Umbilical cord (tissue), 2 donors: Measurements from ENCODE around the gene ARSA. TPM values are rescaled to one million over a fixed set of nuclear protein-coding genes. Genes with fewer than 3 reads are reported as not detected.
"Not testable (repeated sequence)": the region's sequence is repeated elsewhere in the genome, so short reads cannot be mapped to it uniquely, and the experiment has no call there.

Experiments
- DNase-seq: peaks from one replicate; pipeline ENCODE4 v3.0.0-alpha.2; 2015; ENCODE audit warnings: low spot score
- total RNA-seq: library from RNA; depleted of rRNA; stranded (reverse); fragments of >200 nt; gene quantifications from one replicate; pipeline ENCODE4 v1.2.3, GENCODE V29; 2014; ENCODE audit warnings: low replicate concordance; ENCODE audit not compliant: insufficient read depth

The ARSA gene
- total RNA-seq, 1 donor from 2014 or later, result 5.8 TPM

- no peak for DNase-seq
These were observed 5.1 kb downstream of the ARSA start for GRCh38 chr22:50622723-50623327.

DNA sequence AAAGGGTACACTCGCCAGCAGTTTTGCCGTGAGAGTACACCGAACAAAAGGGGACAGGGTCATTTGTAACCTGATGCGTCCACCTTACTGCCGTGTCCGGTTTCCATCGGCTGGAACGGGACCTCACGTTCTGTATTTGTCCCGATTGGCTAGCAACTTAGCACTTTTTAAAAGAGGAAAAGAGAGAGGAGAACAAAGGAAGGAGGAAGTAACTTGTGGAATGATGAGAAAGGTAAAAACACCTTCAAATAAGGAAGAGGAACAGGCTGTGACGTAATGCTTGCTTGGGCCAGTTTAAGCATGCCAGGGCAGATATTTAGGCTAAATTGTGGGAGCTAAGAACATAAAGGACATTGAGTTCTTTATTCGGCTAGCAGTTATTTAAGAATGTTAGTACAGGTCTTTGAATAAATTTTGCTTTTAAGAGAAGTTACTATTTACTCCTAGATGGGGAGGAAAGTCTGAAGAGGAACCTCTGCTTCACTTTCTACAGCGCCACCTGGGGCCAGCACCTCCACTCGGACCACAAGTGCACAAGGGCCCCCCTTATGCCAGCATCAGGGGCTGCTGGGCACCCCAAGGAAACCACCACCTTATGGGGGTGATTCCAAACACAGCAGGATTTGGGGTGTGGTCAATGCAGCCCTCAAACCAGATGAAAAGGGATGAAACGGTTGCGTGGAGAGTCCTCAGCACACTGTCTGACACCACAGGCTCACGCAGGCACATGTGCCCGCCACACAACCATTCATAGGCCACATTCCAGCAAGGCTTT lies 5.8 kb downstream of the ARSA start:
- peak; percentile 30 for DNase-seq

- DNase-seq, result no peak
These were observed 6.5 kb downstream of the ARSA start for GRCh38 chr22:50621356-50621880.

GRCh38 chr22:50620593-50621355 lies 7.2 kb downstream of the ARSA start:
- peak; percentile 90 for DNase-seq

DNA sequence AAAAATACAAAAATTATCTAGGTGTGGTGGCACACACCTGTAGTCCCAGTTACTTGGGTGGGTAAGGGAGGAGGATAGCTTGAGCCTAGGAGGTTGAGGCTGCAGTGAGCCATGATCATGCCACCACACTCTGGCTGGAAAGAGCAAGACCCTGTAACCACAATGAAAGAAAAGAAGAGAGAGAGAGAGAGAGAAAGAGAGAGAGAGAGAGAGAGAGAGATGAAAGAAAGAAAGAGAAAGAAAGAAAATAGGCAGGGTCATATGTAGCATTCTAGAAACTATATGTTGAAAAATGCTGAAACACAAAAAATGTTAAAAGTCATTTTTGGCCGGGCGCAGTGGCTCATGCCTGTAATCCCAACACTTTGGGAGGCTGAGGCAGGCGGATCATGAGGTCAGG lies 13.7 kb downstream of the ARSA start:
- DNase-seq, result not testable (repeated sequence)

- DNase-seq, result no peak
These were observed 14.5 kb downstream of the ARSA start for GRCh38 chr22:50613291-50613981.

- DNase-seq, result no peak
These were observed 15.3 kb downstream of the ARSA start for GRCh38 chr22:50612528-50613221.

- DNase-seq, result no peak
These were observed 15.8 kb downstream of the ARSA start for GRCh38 chr22:50612168-50612527.

GRCh38 chr22:50611341-50612060 lies 16.5 kb downstream of the ARSA start:
- DNase-seq, result no peak

GRCh38 chr22:50610581-50610980 lies 17.4 kb downstream of the ARSA start:
- DNase-seq, result no peak

DNA sequence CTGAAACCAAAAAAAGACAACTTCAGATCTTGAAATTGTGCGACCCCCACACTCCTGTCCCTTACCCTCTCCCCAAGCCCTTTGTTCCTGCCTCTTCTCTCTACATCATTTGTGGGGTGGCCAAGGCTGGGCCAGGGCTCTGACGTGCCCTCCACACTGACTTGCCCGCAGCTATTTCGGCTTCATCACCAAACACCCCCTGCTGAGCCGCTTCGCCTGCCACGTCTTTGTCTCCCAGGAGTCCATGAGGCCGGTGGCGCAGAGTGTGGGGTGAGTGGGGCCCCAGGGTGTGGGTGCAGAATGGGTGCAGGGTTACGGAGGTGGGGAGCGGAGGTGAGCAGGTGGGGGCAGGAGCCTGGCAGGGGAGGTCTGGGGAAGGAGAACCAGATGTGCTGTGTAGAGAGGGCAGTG lies 17.9 kb downstream of the ARSA start:
- no peak for DNase-seq

DNA sequence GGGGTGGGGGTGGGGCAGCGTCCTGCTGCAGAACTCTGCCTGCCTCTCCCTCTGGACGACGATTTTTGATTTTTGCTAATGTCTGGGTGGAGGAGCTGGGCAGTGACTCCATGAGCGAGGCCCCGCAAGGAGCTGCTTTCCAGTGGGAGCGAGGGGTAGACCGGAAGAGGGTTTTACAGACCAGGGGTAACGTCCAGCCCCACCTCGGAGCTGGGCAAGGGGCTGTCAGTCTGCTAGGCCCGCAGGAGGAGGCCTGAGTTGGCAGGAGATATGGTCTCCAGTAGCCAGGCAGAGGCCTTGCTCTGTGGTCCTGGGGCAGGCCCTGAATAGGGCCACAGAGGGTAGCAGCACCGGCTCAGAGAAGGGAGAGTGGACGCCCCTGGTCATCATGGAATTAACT lies 18.4 kb downstream of the ARSA start:
- DNase-seq, result no peak

GRCh38 chr22:50608996-50609395 lies 19.0 kb downstream of the ARSA start:
- DNase-seq, result no peak

DNA sequence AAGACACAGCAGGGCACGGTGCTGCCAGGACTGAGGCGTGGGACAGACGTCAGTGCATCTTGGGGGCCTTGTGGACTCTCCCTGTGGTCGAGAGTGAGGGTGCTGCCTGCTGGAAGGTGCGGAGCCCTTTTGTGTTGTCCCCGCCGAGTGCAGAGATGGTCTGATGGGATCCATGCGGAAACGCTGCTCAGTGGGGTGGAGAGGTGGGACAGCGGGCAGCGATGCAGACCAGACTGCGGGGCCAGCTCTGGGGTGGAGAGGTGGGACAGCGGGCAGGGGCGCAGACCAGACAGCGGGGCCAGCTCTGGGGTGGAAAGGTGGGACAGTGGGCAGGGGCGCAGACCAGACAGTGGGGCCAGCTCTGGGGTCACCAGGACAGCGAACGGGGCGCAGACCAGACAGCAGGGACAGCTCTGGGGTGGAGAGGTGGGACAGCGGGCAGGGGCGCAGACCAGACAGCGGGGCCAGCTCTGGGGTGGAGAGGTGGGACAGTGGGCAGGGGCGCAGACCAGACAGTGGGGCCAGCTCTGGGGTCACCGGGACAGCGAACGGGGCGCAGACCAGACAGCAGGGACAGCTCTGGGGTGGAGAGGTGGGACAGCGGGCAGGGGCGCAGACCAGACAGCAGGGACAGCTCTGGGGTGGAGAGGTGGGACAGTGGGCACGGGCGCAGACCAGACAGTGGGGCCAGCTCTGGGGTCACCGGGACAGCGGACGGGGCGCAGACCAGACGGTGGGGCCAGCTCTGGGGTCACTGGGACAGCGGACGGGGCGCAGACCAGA lies 19.7 kb downstream of the ARSA start:
- DNase-seq, result not testable (repeated sequence)

DNA sequence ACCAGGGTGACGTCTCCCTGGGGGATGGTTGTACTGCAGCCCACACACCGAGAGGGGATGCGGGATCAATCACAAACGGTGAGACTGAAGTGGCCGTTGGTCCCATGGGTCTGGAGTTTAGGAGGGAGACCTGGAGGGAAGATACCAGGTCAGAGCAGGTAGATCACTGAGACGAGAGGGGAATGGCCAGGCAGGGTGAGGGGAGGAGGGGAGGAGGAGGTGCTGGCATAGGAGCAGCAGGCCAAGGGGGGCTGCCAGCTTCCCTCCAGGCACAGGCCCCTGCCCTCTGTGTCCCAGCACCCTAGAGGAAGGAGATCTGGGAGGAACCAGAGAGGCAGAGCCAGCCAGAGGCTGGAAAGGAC lies 20.3 kb downstream of the ARSA start:
- DNase-seq, result no peak

DNA sequence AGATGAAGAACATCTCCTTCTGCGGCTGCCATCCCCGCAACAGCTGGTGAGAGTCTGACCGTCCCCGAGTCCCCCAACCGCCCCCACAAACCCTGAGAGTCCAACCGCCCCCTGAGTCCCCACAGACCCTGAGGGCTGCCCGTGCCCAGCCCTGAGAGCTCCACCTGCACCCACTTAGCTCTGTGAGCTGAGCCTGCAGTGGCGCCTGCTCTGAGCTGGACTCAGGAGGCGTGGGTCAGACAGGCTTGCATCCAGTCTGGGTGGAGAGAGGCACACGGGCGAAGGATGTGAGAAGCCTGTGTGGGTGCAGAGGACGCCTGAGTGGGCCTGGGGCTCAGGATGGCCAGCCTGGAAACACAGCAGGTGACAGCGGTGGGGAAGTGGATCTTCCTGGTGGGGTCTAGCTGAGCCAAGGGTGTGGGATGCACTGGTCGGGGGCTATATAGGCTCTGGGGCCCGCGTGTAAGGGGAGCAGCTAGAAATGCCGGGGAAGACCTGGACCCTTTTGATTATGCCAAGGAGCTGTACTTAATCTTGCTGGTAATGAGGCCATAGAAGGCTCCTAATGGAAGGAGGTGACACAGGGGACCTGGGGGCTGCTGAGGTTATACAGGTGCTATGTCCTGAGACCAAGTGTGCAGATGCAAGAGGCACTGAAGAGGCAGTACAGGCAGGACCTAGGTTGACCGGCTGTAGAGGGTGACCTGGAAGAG lies 20.9 kb downstream of the ARSA start:
- DNase-seq, result no peak

- no peak for DNase-seq
These were observed 21.6 kb downstream of the ARSA start for GRCh38 chr22:50606165-50606945.

DNA sequence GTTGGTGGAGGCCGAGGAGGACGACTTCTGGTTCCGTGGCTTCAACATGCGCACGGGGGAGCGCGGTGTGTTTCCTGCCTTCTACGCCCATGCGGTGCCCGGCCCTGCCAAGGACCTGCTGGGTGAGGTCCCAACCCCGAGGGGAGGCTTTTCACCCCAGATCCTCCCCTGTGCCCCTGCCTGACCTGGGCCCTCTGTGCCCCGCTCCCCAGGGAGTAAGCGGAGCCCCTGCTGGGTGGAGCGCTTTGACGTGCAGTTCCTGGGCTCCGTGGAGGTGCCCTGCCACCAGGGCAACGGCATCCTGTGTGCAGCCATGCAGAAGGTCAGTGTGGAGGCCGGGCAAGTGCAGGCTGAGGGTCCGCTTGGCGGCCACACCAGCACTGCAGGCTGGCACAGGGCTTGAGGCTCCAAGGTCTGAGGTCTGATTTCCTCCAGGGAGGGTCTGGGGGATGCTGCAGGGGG lies 22.3 kb downstream of the ARSA start:
- DNase-seq, result no peak
